Fibroblast of mammary gland (primary cell): ENCODE results near the gene PRAME.

Experiments
- DNase-seq: peaks from one replicate; pipeline ENCODE4 v3.0.0-alpha.2; 2010; ENCODE audit warnings: low read depth
- H3K4me3 ChIP-seq: 2 replicates; pipeline ENCODE4 v1.5.1; 2011; ENCODE audit warnings: low read depth, mild to moderate bottlenecking, low read length, moderate library complexity; ENCODE audit not compliant: control insufficient read depth
- TF ChIP-seq, protein P1 (sequence below): conservative IDR thresholded peaks from 2 replicates; pipeline ENCODE4 v1.5.1; 2011; ENCODE audit warnings: low read depth, low read length, inconsistent platforms; ENCODE audit not compliant: control insufficient read depth, insufficient read depth

Gene PRAME

DNA sequence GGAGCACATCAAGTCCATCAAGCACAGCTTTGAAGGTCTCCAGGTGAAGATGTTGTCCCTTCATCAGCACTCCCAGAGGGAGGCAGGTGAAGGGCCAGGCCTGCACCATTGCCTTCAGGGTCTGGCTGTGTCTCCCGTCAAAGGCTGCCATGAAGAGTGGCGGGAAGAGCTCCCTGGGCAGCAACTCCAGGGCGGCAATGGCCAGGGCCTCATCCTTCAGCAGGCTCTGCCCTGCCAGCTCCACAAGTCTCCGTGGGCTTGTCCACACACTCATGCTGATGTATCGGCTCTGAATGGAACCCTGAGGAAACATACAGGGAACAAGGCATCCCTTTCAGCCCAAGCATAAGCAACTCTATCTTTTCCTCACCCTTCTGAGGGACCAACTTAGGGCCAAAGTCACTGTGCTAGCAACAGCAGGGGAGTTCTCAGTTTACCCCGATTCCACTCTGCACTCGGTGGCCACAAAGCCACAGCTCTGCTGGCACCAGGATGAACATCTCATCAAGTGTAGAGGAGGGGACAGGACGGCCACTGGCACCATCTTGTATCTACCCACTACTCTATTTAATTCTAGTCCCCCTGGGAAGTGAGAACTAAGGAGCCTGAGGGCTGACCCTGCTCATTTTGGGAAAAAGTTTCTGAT is 8.2 kb downstream of the PRAME start:
- TF ChIP-seq, protein P1, sequence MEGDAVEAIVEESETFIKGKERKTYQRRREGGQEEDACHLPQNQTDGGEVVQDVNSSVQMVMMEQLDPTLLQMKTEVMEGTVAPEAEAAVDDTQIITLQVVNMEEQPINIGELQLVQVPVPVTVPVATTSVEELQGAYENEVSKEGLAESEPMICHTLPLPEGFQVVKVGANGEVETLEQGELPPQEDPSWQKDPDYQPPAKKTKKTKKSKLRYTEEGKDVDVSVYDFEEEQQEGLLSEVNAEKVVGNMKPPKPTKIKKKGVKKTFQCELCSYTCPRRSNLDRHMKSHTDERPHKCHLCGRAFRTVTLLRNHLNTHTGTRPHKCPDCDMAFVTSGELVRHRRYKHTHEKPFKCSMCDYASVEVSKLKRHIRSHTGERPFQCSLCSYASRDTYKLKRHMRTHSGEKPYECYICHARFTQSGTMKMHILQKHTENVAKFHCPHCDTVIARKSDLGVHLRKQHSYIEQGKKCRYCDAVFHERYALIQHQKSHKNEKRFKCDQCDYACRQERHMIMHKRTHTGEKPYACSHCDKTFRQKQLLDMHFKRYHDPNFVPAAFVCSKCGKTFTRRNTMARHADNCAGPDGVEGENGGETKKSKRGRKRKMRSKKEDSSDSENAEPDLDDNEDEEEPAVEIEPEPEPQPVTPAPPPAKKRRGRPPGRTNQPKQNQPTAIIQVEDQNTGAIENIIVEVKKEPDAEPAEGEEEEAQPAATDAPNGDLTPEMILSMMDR: no peak
- no peak for DNase-seq
- H3K4me3 ChIP-seq: no peak overlapping the region

DNA sequence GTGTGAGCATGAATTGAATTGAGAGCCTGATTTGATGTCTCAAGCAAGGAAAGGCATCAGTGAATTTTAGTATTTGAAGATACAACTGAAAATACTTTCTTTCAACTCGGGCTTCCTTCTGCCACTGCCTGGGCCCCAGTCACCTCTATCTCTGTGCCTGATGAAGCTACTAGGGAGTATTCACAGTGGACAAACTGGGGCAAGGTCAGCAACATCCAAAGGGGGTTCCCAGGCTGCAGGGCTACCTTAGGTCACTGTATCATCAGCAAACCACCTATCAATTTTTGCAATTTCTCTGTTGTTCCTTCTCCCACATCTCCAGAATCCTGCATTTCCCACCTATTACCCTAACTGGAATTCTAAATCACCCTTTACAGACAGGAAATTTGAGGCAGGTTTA is 10.2 kb downstream of the PRAME start:
- TF ChIP-seq, protein P1: no peak
- H3K4me3 ChIP-seq: no peak overlapping the region
- no peak for DNase-seq

DNA sequence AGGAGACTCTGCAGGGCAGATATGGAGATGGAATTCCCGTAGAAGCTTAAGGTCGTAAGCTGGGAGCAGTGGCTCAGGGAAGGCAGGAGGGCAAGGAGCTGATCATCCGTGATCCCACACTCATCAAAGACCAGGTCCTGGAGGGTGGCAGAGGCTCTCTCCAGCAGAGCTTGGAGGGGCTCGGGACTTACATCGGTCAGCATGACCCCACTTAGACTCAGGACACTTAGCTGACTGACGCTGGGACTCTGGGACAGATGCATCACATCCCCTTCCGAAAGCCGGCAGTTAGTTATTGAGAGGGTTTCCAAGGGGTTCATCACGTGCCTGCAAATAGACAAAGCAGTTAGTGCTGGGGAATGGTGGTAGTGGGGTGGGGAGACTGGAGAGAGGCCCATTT is 10.7 kb downstream of the PRAME start:
- no peak overlapping the region for H3K4me3 ChIP-seq
- TF ChIP-seq, protein P1: no peak
- DNase-seq: no peak

DNA sequence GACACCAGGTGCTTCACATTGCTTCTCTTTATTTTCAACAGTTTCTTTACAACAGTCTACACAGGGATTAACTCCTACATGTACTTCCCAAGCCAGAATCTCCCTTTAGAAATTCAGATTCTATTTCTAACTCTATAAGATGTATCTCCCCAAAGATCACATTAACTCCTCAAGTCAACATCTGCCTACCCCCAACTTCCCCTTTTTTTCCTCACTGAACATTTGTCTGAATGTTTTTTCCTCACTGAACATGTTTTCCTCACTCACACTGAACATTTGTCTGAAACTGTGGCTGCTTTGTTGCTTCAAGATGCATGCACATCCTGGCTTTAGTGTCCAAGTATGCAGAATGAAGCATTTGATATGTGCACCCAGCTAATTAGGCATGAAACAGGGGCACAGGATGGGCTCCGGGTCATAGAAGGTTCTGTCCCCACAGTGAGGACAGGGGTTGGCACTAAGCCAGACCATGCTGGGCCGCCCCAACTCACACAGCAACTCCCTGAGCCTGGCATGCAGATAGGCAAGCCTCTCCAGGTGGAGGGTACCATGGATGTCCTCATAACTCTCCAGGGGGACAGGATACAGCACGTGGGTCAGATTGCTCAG is 11.3 kb downstream of the PRAME start:
- DNase-seq: no peak
- TF ChIP-seq, protein P1: no peak
- H3K4me3 ChIP-seq: no peak overlapping the region

DNA sequence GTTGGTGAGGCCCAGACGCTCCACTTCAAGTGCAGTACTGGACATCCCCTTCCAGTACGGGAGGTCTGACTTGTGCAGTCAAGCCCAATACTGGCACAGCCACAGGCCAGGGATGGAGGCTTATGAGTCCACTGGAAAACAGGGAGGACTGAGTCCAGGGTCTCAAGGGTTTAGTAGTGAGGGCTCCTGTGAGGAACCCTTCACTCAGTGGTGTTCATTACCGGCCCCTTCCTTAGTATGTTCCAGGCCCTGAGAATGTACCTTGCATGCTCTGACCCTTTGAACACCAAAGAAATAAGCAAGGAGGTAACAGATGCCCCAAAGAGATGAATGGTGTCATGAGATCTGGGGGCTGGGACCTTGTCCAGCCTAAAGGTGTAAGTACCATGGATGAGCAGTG is 11.8 kb downstream of the PRAME start:
- no peak overlapping the region for H3K4me3 ChIP-seq
- TF ChIP-seq, protein P1: no peak
- no peak for DNase-seq

DNA sequence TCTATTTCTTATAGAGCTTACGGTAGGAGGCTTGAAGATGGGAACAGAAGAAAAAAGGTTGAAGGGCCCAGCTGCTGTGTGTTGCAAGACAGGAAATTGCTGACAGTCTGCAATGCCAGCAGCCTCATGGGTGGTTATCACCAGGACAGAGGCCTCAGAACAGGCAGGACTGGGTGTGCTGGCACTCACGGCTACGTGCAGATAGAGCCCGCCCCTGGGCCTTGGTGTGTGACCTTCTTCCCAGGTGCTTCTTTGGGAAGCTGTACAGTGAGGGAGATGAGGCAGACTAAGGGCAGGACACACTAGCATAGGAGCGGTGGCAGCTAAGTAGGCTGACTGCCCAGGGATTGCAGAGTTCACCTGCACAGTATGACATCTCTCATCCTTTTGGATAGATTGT is 12.6 kb downstream of the PRAME start:
- H3K4me3 ChIP-seq: no peak overlapping the region
- no peak for DNase-seq
- TF ChIP-seq, protein P1: no peak
